C4-2B (cell line): ENCODE results near the gene MIGA1.

Source experiments
- ZFX ChIP-seq: fragments of 450-650 bp; IDR thresholded peaks from 2 replicates; pipeline ENCODE4 v1.6.1; 2017
- TF ChIP-seq, protein P1 (sequence below): fragments of 450-650 bp; conservative IDR thresholded peaks from 2 replicates; pipeline ENCODE4 v1.5.1; 2017; ENCODE audit warnings: mild to moderate bottlenecking

DNA sequence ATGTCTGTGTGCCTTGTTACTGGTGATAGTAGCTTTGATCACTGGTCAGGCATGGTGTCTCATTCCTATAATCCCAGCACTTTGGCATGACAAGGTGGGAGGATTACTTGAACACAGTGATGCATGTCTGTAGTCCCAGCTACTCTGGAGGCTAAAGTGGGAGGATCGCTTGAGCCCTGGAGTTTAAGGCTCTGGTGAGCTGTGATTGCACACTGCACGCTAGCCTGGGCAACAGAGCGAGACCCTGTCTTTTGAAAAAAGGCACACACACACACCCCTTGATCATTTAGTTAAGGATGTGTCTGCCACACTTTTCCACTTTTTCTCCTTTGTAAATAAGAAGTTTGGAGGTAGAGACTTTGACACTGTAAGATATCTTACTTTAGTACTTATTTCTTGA lies 15.1 kb downstream of the MIGA1 start:
- TF ChIP-seq, protein P1, sequence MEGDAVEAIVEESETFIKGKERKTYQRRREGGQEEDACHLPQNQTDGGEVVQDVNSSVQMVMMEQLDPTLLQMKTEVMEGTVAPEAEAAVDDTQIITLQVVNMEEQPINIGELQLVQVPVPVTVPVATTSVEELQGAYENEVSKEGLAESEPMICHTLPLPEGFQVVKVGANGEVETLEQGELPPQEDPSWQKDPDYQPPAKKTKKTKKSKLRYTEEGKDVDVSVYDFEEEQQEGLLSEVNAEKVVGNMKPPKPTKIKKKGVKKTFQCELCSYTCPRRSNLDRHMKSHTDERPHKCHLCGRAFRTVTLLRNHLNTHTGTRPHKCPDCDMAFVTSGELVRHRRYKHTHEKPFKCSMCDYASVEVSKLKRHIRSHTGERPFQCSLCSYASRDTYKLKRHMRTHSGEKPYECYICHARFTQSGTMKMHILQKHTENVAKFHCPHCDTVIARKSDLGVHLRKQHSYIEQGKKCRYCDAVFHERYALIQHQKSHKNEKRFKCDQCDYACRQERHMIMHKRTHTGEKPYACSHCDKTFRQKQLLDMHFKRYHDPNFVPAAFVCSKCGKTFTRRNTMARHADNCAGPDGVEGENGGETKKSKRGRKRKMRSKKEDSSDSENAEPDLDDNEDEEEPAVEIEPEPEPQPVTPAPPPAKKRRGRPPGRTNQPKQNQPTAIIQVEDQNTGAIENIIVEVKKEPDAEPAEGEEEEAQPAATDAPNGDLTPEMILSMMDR, result no peak
- TF ChIP-seq ZFX, result no peak
